Measurements from ENCODE around the gene FOXF2. TPM values are rescaled to one million over a fixed set of nuclear protein-coding genes. Genes with fewer than 3 reads are reported as not detected.

The FOXF2 gene
- total and polyA plus RNA-seq, 2 of the 4 experiments (the other 2 are of a cell fraction): 2.5 to 16.3 TPM

- H2BK15ac ChIP-seq (ENCODE audit: low read depth, low read length): no peak overlapping the region
- 87% methylated on average over 3 of the region's 9 CpGs; no CpG with 5 or more reads in 1 of the 2 experiments for whole genome bisulfite sequencing, 2 experiments (ENCODE audit: extremely low coverage in 2 of 2, insufficient read length in 1 of 2)
- H4K91ac ChIP-seq (ENCODE audit: insufficient read depth, low read depth, low read length): no peak overlapping the region
- H3K18ac ChIP-seq (ENCODE audit: low read depth, low read length): no peak overlapping the region
- H3K36me3 ChIP-seq (ENCODE audit: control insufficient read depth, insufficient read depth, low read length): no peaks in the 10 kb centered on the region
- no peak overlapping the region for H2AK5ac ChIP-seq (ENCODE audit: low read depth, low read length)
- peaks cover 4% of the 10 kb centered on the region for H3K27me3 ChIP-seq (ENCODE audit: control insufficient read depth, insufficient read depth, low read length)
- peaks cover 4% of the 10 kb centered on the region; the same call in 1 of the 2 replicates for H3K4me1 ChIP-seq (ENCODE audit: control insufficient read depth, insufficient read depth, low read length)
- no peak overlapping the region for H2BK120ac ChIP-seq (ENCODE audit: low read depth, low read length)
- intact Hi-C loops (cut with micrococcal nuclease): no loop called here
- H4K20me1 ChIP-seq (ENCODE audit: insufficient read depth, low read length): no peaks in the 10 kb centered on the region
- TF ChIP-seq MXI1 (IDR thresholded peaks at IDR 0.05; ENCODE audit: borderline replicate concordance, low read depth, low read length): no peak
- no peak for TF ChIP-seq NFE2L2 (IDR thresholded peaks at IDR 0.05; ENCODE audit: low read depth, low read length)
- TF ChIP-seq FOS (IDR thresholded peaks at IDR 0.05; ENCODE audit: low read depth, low read length): no peak
- no peak for TF ChIP-seq USF2 (IDR thresholded peaks at IDR 0.05; ENCODE audit: low read depth, low read length)
- no peak for TF ChIP-seq RCOR1 (IDR thresholded peaks at IDR 0.05; ENCODE audit: insufficient replicate concordance, low read length)
- TF ChIP-seq BHLHE40 (IDR thresholded peaks at IDR 0.05; ENCODE audit: low read depth, low read length): no peak
- no peak for TF ChIP-seq POLR2A (IDR thresholded peaks at IDR 0.05; ENCODE audit: low read depth, low read length)
- no peak for TF ChIP-seq ELK1 (IDR thresholded peaks at IDR 0.05; ENCODE audit: borderline replicate concordance, low read depth, low read length)
- TF ChIP-seq MAFK (IDR thresholded peaks at IDR 0.05; ENCODE audit: low read depth, low read length): no peak
- TF ChIP-seq RAD21 (IDR thresholded peaks at IDR 0.05; ENCODE audit: low read length): no peak
- no peak for TF ChIP-seq CHD1 (IDR thresholded peaks at IDR 0.05; ENCODE audit: low read depth, low read length)
- no peak for TF ChIP-seq SMC3 (IDR thresholded peaks at IDR 0.05; ENCODE audit: low read depth, low read length)
- TF ChIP-seq CTCF (conservative IDR thresholded peaks at IDR 0.05; ENCODE audit: low read depth, low read length): no peak
- TF ChIP-seq CEBPB (IDR thresholded peaks at IDR 0.05; ENCODE audit: low read depth, low read length): no peak
- no peak for TF ChIP-seq RFX5 (IDR thresholded peaks at IDR 0.05; ENCODE audit: low read depth, low read length)
- no peak for TF ChIP-seq MAZ (IDR thresholded peaks at IDR 0.05; ENCODE audit: borderline replicate concordance, low read depth, low read length)
- no peak overlapping the region for H2BK5ac ChIP-seq (ENCODE audit: low read depth, low read length, poor library complexity, severe bottlenecking)
- ChIA-PET POLR2A (ENCODE audit: unreplicated experiment) (no interaction called here), CTCF (no interaction called here)
- H3K23ac ChIP-seq (ENCODE audit: low read depth, low read length): no peak overlapping the region
- no peak overlapping the region for H3K4me3 ChIP-seq (ENCODE audit: insufficient read depth, low read depth, low read length)
- peaks cover 7% of the 10 kb centered on the region; the same call in 1 of the 2 replicates for H3K9me3 ChIP-seq (ENCODE audit: control insufficient read depth, insufficient read depth, low read length)
- no peak overlapping the region for H3K56ac ChIP-seq (ENCODE audit: extremely low read depth, insufficient read depth, low read length)
- ATAC-seq (ENCODE audit: low read depth) (no peak), DNase-seq (no peak)
- no peak overlapping the region for H3K9ac ChIP-seq (ENCODE audit: low read depth, low read length)
- H2AK9ac ChIP-seq (replicated peaks; ENCODE audit: low read depth, low read length, poor library complexity): no peak overlapping the region
- peaks cover 4% of the 10 kb centered on the region; the same call in 1 of the 2 replicates for H3K9me1 ChIP-seq (ENCODE audit: insufficient read depth, low read length)
- H4K5ac ChIP-seq (ENCODE audit: low read depth, low read length): no peak overlapping the region
- no peak overlapping the region for H2BK20ac ChIP-seq (ENCODE audit: low read depth, low read length)
- H3K79me1 ChIP-seq (ENCODE audit: low read depth in 1 of 2, low read length in 2 of 2): no peaks in the 10 kb centered on the region
- H3K27ac ChIP-seq (ENCODE audit: insufficient read depth, low read length): no peak overlapping the region
- H2AFZ ChIP-seq (replicated peaks; ENCODE audit: low read length, poor library complexity): no peak overlapping the region
- BruUV-seq (replicated peaks): no TSS peak
- H4K8ac ChIP-seq (ENCODE audit: low read depth in 2 of 2, low read length in 2 of 2): no peak overlapping the region
- dilution Hi-C loops (cut with HindIII; ENCODE audit: low sequenced_read_pairs, unreplicated experiment): no loop called here
- no peak overlapping the region for H3K14ac ChIP-seq (replicated peaks; ENCODE audit: low read depth, low read length)
- no peak overlapping the region for H3K4ac ChIP-seq (ENCODE audit: low read depth, low read length)
- in situ Hi-C loops (cut with MboI; ENCODE audit: low sequenced_read_pairs): no loop called here
- no peak overlapping the region for H3K4me2 ChIP-seq (ENCODE audit: low read depth, low read length)
Observed at GRCh38 chr6:1367771-1368170, 21.6 kb upstream of the FOXF2 start.

Measured in IMR-90 (cell line).